ENCODE data around the gene TBX15. TPM values are rescaled to one million over a fixed set of nuclear protein-coding genes. Genes with fewer than 3 reads are reported as not detected.

Gene TBX15
- total RNA-seq, 1 experiment from 2014 or later = 0.18 TPM

DNA sequence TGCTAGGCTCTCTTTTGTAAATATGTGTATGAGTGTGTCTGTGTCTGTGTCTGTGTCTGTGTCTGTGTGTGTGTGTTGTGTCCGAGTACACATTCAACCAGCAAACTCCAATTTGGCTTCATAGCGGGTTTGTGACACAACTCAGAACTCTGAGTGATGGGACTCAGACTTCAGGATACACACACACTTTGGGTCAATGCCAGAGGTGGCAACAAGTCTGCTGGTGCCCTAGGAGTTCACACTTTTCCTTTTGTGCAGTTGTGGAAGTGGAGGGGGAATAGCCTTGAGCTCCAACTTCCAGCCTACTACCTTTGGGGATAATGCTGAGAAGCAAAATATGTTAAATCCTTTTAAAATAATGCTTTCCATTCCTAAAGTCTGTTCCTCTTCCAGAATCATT lies 16.6 kb upstream of the TBX15 start:
- DNase-seq (ENCODE audit: low read depth, low spot score) = no peak
- in situ Hi-C loops (cut with HindIII; ENCODE audit: low pct_unique_long_range_greater_than_20kb, low sequenced_read_pairs) = no loop called here

GRCh38 chr1:119004129-119004527 lies 16.0 kb upstream of the TBX15 start:
- in situ Hi-C loops (cut with HindIII; ENCODE audit: low pct_unique_long_range_greater_than_20kb, low sequenced_read_pairs) = no loop called here

DNA sequence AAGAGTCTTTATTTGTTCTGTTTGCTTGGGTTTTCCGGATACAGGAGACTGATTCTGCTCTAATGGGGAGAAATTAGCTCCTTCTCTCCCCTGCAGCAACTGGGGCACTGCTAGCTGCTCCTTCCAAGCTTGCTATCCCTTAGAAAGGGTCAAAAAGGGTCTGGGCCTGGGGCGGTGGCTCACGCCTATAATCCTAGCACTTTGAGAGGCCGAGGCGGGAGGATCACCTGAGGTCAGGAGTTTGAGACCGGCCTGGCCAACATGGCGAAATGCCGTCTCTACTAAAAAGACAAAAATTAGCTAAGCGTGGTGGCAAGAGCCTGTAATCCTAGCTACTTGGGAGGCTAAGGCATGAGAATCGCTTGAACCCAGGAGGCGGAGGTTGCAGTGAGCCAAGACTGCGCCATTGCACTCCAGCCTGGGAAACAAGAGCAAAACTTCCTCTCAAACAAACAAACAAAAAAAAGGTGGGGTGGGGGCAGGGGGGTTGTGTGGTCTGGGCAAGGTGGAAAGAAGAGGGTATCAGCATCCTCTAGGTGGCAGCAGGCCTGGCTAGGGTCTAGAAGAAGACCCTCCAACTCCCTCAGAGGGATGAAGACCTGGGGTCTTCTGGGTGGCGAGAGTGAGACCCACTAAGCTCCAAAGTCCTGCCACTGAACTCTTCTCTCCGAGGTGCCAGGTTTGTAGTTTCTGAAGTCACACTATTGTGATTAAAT lies 15.4 kb upstream of the TBX15 start:
- in situ Hi-C loops (cut with HindIII; ENCODE audit: low pct_unique_long_range_greater_than_20kb, low sequenced_read_pairs) = no loop called here
- no peak for DNase-seq (ENCODE audit: low read depth, low spot score)

More at GRCh38 chr1:119004129-119004527, 16.0 kb upstream of the TBX15 start:
- no peak for DNase-seq (ENCODE audit: low read depth, low spot score)

DNA sequence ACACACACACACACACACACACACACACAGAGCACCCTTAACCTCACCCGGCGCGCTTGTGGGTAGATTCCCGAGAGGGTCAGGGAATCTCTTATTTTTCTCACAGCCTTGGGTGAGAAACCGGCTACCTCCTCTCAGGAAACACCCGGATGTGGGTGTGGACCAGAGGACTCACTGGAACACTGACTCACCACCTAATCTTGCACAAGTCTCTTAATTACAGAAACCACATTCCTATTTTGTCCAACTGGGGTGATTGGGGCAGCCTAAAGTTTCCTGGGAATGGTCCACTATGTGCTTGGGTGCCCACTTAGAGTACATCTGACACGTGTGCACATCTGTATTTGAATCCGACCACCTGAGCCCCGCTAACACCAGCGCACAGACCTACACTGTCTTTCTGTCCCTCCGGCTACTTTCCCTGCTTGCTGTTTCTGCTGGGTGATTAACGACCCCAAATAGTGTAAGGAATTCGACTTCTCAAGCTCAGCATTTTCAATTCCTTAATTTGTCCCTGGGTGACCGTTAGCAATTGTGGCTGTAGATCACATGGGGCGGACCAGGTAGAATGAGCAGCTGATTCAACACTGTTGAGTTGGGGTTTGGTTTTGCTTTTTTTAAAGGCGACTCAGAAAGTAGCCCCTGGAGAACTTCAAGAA lies 14.0 kb upstream of the TBX15 start:
- in situ Hi-C loops (cut with HindIII; ENCODE audit: low pct_unique_long_range_greater_than_20kb, low sequenced_read_pairs) = no loop called here
- DNase-seq (ENCODE audit: low read depth, low spot score) = no peak

GRCh38 chr1:119001181-119002027 lies 13.3 kb upstream of the TBX15 start:
- in situ Hi-C loops (cut with HindIII; ENCODE audit: low pct_unique_long_range_greater_than_20kb, low sequenced_read_pairs) = no loop called here
- no peak for DNase-seq (ENCODE audit: low read depth, low spot score)

DNA sequence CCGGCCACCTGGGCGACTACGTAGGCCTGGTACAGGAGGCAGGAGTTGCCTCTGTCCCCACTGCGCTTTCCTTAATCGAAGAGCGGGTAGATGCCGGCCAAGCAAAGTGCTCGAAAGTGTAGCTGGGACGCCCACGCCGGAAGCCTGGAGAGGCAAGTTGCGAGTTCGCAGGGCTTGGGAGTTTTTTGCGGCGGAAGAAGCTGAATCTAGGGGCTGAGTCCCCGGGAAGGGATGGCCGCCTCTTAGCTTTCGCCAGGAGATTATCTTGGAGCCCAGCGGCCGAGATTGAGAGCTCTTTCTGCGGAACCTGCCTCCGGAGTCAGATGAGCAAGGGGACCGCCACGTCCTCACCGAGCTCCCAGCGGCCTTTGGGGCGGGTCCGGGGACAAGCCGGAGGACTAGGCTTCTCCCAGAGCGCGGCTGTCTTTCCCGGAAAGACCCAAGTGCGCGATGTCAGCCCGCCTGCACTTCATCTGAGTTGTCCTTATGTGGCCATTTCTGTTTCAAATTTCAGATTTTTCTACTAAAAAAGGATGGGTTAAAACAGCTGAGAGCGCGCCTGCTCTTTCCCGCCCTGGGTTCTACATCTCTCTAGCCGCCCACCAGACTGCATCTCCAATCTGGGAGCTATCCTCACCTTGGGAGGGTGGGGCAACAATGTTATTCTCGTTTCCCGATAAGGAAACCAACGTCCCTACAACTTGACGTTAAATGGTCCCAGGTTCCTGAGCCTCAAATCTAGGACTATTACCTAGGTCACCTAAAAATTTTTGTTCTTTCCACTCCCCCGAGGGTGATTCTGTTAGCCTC lies 12.4 kb upstream of the TBX15 start:
- in situ Hi-C loops (cut with HindIII; ENCODE audit: low pct_unique_long_range_greater_than_20kb, low sequenced_read_pairs) = no loop called here
- DNase-seq (ENCODE audit: low read depth, low spot score) = no peak

GRCh38 chr1:118999348-119000071 lies 11.4 kb upstream of the TBX15 start:
- in situ Hi-C loops (cut with HindIII; ENCODE audit: low pct_unique_long_range_greater_than_20kb, low sequenced_read_pairs) = no loop called here
- no peak for DNase-seq (ENCODE audit: low read depth, low spot score)

- no peak for DNase-seq (ENCODE audit: low read depth, low spot score)
These were observed 10.0 kb upstream of the TBX15 start for GRCh38 chr1:118998171-118998570.

GRCh38 chr1:118997225-118997624 lies 9.1 kb upstream of the TBX15 start:
- DNase-seq (ENCODE audit: low read depth, low spot score) = no peak
- in situ Hi-C loops (cut with HindIII; ENCODE audit: low pct_unique_long_range_greater_than_20kb, low sequenced_read_pairs) = no loop called here

More at GRCh38 chr1:118998171-118998570, 10.0 kb upstream of the TBX15 start:
- in situ Hi-C loops (cut with HindIII; ENCODE audit: low pct_unique_long_range_greater_than_20kb, low sequenced_read_pairs) = no loop called here

GRCh38 chr1:118995312-118996016 lies 7.3 kb upstream of the TBX15 start:
- in situ Hi-C loops (cut with HindIII; ENCODE audit: low pct_unique_long_range_greater_than_20kb, low sequenced_read_pairs) = no loop called here
- DNase-seq (ENCODE audit: low read depth, low spot score) = no peak

DNA sequence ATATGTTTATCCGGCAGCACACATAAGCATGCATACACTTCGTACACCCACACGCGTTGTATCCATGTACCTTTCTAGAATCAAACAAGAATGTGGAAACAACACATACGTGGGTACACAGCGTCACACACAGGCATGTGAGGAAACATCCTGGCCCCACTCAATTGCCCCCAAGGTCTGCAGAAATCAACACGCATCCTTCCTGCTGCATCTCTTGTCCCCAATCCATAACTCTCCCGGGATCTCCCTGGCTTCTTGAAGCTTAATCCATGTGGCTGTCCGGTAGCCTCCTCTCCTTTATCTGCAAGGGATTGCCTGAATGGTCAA lies 5.5 kb upstream of the TBX15 start:
- in situ Hi-C loops (cut with HindIII; ENCODE audit: low pct_unique_long_range_greater_than_20kb, low sequenced_read_pairs) = no loop called here

DNA sequence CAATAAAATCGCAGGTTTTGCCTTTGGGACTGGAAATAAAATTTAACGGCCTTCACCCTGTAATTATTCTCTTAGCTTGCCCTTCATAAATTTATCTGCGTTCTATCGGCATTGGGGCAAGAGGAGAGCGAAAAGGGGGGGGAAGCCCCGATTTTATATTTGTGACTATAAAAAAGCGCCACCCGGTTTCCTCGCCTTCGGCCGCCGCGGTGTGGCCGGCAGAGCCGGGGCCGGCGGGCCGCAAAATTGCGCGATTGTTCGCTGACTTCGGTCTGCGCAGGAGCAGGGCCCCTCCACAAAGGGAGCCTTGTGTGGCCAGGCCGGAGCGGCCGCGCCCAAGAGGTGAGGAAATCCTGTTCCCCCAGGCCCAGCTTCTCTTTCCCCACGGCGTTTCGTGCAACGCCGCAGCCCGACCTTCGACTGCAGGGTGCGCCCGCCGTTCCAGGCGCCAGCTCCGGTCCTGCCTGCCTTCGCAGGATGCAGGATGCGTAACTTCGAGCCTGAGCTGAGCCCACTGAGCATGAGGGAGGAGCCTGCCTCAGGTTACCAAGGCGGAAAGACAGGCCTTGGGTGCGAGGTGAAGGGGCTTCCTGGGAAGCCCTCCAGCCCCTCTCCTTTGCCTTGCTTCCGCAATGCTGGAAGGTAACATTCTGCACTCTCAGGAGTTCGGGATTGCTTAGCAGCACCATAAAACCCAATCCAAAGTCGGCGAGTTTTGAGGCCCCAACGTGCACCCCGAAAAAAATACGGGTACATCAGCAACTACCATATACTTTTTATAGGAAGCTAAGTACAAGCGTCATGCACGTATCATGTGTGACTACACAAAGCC lies 4.9 kb upstream of the TBX15 start:
- no peak for DNase-seq (ENCODE audit: low read depth, low spot score)
- in situ Hi-C loops (cut with HindIII; ENCODE audit: low pct_unique_long_range_greater_than_20kb, low sequenced_read_pairs) = no loop called here

More for the DNA sequence above, 5.5 kb upstream of the TBX15 start:
- DNase-seq (ENCODE audit: low read depth, low spot score) = no peak

DNA sequence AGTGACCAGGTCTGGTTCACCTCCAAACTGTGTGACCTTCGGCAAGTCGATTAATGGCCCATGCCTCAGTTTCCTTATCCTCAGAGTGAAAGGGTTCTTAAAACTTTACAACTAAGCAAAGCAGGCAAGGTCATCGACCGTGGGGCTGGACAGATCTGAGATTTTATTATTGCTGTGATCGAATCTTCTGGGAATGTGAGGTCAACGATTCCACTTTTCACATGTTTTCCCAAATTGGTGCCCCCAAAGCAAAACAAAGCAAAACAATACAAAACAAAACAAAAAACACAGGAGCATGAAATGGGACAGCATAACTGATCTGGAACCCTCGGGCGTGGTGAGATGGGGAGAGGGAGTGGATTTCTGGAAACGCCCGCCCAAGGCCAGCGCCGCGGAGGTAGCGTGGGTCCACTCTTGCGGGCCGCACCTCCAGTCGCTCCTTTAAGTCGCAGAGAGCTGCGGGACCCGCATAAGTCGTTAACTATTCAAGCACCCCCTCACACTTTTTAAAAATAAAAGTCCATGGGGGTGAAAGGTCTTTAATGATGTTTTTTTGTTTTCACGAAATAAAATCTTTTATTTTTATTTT lies 4.2 kb upstream of the TBX15 start:
- no peak for DNase-seq (ENCODE audit: low read depth, low spot score)
- in situ Hi-C loops (cut with HindIII; ENCODE audit: low pct_unique_long_range_greater_than_20kb, low sequenced_read_pairs) = no loop called here

DNA sequence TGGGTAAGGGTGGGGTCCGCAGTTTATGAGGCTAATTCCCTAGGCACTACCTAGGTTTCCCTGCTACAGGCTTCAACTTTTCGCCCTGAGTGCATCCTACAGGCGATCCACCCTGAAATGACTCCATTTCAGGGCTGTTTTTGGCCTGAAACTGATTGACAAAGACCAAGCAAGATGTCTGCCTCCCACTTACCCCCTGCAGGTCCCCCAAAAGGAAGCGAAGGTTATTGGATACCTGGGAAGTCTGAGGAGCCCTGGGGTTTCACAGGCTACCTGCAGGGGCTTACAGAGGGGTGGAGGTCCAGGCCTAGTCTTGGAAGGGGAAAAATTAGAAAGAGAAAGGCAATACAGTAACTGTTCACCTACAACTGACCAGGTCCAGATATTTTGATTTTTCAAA lies 3.3 kb upstream of the TBX15 start:
- in situ Hi-C loops (cut with HindIII; ENCODE audit: low pct_unique_long_range_greater_than_20kb, low sequenced_read_pairs) = no loop called here

GRCh38 chr1:118990513-118991152 lies 2.5 kb upstream of the TBX15 start:
- in situ Hi-C loops (cut with HindIII; ENCODE audit: low pct_unique_long_range_greater_than_20kb, low sequenced_read_pairs) = no loop called here
- no peak for DNase-seq (ENCODE audit: low read depth, low spot score)

More for the DNA sequence above, 3.3 kb upstream of the TBX15 start:
- DNase-seq (ENCODE audit: low read depth, low spot score) = no peak

All from SK-MEL-5 (cell line).